LNCaP clone FGC (cell line): Measurements from ENCODE around the gene PSMD9.
"Not testable (repeated sequence)": the region's sequence is repeated elsewhere in the genome, so short reads cannot be mapped to it uniquely, and the experiment has no call there.

Experiments used
- DNase-seq: peaks from one replicate; pipeline ENCODE4 v3.0.0-alpha.2; 2011; ENCODE audit warnings: low read depth
- H3K4me3 ChIP-seq: 2 replicates; pipeline ENCODE4 v1.5.1; 2011; ENCODE audit warnings: mild to moderate bottlenecking, low read depth, low read length, control low read depth
- TF ChIP-seq, protein P1 (sequence below): IDR thresholded peaks from 2 replicates; pipeline ENCODE4 v1.5.1; 2012; ENCODE audit warnings: mild to moderate bottlenecking; ENCODE audit not compliant: control insufficient read depth, insufficient read depth; ENCODE audit errors: extremely low read depth

Gene PSMD9

DNA sequence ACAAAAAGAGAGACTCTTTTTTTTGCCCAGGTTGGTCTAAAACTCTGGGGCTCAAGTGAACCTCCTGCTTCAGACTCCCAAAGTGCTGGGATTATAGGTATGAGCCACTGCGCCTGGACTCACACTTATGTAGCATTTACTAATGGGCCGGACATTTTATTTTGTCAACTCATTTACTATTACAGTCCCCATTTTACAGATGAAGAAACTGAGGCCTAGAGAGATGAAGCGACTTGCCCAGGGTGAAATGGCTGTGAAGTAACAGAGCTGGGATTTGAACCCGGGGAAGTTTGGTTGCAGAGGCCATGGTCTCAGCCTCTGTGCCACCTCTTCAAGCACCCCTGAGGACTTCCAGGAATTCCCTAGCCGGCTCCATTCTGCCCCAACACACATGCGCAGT lies 39.4 kb upstream of the PSMD9 start:
- no peak for DNase-seq
- H3K4me3 ChIP-seq = no peak overlapping the region
- TF ChIP-seq, protein P1, sequence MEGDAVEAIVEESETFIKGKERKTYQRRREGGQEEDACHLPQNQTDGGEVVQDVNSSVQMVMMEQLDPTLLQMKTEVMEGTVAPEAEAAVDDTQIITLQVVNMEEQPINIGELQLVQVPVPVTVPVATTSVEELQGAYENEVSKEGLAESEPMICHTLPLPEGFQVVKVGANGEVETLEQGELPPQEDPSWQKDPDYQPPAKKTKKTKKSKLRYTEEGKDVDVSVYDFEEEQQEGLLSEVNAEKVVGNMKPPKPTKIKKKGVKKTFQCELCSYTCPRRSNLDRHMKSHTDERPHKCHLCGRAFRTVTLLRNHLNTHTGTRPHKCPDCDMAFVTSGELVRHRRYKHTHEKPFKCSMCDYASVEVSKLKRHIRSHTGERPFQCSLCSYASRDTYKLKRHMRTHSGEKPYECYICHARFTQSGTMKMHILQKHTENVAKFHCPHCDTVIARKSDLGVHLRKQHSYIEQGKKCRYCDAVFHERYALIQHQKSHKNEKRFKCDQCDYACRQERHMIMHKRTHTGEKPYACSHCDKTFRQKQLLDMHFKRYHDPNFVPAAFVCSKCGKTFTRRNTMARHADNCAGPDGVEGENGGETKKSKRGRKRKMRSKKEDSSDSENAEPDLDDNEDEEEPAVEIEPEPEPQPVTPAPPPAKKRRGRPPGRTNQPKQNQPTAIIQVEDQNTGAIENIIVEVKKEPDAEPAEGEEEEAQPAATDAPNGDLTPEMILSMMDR = no peak

DNA sequence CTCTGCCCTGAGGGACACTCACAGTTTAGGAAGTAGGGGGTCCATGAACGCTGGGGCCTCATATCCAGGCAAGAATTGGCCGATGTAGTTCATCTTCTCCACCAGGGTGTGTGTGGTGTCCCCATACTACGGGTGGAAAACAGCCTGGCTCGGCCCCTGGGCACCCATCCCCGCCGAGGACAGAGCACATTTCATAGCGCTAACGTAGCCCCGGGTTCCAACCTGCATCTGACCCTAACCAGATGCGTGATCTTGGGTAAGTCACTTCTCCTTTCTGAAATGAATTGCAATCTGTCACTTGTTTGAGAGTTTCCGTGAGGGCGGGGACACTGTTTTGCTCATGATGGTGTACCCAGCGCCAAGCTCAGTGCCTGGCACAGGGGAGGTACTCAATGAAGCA lies 38.9 kb upstream of the PSMD9 start:
- TF ChIP-seq, protein P1 = no peak
- H3K4me3 ChIP-seq = no peak overlapping the region
- DNase-seq = no peak

- not testable (repeated sequence) for H3K4me3 ChIP-seq, DNase-seq
Observed at GRCh38 chr12:121852392-121852791, 36.2 kb upstream of the PSMD9 start.

DNA sequence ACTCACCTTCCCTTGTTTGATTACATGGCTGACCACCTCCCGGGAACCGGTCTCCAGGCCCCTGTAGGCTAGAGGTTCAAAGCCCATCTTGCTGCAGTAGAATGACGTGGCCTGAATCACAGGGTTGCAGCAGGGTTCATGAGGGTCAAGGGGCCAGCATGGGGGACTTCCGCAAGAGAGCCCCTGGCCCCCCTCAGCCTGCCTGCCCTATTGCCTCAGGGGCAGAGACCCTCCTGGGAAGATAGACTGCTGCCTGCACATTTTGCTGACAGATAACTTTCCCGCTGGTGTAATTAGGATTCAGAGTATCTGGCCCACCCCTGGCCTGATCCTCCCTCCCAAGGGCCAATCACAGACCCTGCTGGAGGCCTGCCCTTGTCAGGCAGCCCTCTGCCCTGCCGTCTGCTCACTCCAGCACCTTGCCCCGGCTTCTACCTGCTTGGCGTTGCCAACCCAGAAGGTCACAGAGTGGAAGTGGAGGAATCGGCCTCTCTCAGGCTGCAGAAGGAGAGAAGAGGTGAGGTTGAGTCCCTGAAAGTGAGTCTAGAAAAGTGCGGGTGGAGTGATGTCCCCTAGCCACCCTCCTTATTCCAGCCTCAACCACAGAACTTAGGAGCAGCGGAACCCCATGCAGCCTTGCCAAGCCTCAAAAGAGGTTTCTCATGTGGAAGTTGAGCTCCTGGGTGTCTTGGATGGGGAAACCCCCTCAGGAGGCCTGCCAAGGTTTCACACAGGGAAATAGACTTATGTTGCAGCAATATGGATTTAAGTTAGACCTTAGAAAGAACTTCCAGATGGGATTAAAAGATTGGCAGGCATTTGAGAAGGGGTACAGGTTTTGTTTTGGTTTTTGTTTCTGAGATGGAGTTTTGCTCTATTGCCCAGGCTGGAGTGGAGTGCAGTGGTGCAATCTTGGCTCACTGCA lies 31.0 kb upstream of the PSMD9 start:
- DNase-seq = no peak
- H3K4me3 ChIP-seq = no peak overlapping the region
- TF ChIP-seq, protein P1 = no peak

DNA sequence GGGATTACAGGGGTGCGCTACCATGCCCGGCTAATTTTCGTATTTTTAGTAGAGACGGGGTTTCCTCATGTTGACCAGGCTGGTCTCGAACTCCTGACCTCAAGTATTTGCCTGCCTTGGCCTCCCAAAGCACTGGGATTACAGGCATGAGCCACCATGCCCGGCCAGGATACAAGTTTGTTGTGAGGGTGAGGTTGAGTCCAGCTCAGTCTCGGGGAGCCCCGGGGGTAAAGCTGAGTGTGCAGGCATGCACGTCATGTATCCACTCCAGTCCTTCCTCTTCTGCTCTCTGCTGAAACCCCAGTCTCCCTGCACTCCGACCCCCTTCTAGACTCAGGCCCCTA lies 30.3 kb upstream of the PSMD9 start:
- DNase-seq = no peak
- no peak overlapping the region for H3K4me3 ChIP-seq
- TF ChIP-seq, protein P1 = no peak

- DNase-seq = no peak
- TF ChIP-seq, protein P1 = no peak
- H3K4me3 ChIP-seq = no peak within 1 kb of the TSS
Observed at GRCh38 chr12:121858662-121859572, 29.7 kb upstream of the PSMD9 start, which contains the start of gene HPD. TSS of gene HPD (minus strand) at chr12:121858859. CDS start at chr12:121858823, 36 bp downstream.

GRCh38 chr12:121860257-121860656 lies 28.3 kb upstream of the PSMD9 start:
- TF ChIP-seq, protein P1 = no peak
- H3K4me3 ChIP-seq = no peak overlapping the region
- DNase-seq = no peak

- not testable (repeated sequence) for DNase-seq, H3K4me3 ChIP-seq
Observed at GRCh38 chr12:121860699-121861098, 27.9 kb upstream of the PSMD9 start.
